HG03469 (cell line): Measurements from ENCODE around the gene PEA15.

ENCODE experiments used
- ATAC-seq: cut with Tn5 transposase; IDR thresholded peaks from one replicate; pipeline ENCODE4 v1.9.1; 2021; ENCODE audit warnings: mild to moderate bottlenecking, moderate library complexity, moderate number of reproducible peaks; ENCODE audit not compliant: unreplicated experiment

The PEA15 gene

DNA sequence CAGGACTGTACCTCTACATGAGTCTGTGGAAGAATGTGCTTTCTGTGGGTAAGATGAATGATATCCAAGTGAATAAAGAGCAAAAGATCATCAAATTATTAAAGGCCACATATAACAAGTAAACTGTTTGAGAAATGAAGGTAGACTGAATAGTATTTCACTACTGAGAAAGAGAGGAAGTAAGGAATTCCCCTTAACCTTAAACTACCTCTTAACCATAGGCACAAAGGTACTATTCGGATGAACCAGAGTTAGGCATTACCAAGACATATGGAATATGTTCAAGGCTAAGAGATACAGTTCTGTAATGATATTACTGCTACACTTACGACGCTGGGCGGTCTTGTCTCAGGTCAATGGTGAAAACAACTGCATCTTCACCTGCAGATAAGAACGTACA lies 31.6 kb downstream of the PEA15 start:
- ATAC-seq, result no peak

DNA sequence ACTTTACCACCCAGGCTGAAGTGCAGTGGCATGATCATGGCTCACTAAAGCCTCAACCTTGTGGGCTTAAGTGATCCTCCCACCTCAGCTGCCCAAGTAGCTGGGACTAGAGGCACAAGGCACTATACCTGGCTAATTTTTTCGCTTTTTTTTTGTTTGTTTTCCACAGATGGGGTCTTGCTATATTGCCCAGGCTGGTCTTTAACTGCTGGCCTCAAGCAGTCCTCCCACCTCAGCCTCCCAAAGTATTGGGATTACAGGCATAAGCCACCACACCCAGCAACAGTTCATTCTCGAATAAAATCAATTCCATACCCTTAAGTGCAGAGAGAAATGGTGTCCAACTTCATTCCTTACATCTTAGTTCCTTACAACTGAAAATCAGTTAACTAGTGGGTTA lies 32.4 kb downstream of the PEA15 start:
- no peak for ATAC-seq

GRCh38 chr1:160238408-160238807 lies 33.2 kb downstream of the PEA15 start:
- ATAC-seq, result no peak

DNA sequence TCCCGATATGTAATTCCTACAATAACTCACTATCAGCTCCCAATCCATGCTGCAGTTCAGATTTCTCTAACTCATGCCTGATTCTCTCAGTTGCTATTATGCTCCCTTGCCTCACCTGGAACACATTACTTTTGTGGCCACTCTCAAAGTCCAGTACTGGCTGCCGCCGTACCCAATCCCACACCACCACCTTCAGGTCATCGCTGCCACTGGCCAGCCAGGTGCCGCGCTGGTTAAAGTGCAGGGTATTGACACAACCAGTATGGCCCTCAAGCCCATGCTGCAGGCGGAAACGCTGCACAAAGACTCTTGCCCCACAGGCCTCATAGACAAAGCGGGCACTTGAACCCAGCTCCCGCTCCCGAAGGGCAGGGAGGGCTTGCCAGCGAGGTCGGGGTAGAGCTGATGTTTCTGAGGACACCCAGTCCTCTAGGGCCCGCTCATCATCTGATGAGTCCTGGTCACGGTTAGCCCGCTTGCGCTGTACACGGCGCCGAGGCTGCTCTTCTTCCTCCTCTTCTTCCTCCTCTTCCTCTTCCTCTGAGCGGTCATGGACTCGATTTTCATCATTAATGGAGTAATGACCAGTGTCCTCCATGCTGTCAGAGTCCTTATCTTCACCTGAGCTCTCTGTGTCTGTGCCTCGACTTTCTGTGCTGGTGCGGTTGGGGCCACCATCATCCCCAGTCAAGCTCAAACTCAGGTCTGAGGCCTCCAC lies 34.6 kb downstream of the PEA15 start:
- ATAC-seq, result no peak

DNA sequence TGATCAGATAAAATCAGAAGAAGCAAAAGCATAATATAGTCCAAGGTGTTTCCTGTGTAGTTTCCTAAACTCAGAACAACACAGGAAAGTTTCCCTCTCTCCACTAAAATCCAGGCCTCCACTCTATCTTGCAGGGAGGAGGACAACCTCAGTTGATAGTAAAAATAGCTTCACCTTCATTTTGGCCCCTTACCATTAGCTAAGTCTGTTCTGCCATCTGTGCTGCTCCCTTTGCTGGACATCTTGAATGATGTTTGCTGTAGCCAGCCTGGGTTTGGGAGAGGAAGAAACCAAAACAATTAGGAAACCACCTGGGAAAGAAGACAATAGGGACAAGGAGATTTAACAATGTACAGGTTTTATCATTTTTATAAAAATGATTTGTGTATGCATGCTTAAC lies 38.6 kb downstream of the PEA15 start:
- no peak for ATAC-seq

- ATAC-seq, result no peak
Measured at GRCh38 chr1:160244209-160244608, 39.0 kb downstream of the PEA15 start.

DNA sequence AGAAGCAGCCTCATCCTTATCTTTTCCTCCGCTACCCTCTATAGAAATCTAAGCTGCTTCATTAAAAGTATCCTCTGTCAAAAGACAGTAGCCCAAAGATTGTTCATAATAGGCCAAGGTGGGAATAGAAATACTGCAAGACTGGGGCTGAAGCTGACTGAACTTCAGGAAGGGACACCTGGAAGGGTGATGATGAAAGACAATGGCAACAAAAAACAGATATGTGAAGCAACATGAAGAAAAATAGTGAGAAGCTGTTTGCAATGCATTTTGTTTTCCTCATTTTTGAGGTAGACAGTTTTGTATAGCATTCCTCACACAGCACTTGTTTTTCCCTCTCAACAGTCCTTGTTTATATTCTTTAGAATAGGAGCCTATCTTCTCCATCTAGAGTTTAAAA lies 40.2 kb downstream of the PEA15 start:
- ATAC-seq, result no peak

DNA sequence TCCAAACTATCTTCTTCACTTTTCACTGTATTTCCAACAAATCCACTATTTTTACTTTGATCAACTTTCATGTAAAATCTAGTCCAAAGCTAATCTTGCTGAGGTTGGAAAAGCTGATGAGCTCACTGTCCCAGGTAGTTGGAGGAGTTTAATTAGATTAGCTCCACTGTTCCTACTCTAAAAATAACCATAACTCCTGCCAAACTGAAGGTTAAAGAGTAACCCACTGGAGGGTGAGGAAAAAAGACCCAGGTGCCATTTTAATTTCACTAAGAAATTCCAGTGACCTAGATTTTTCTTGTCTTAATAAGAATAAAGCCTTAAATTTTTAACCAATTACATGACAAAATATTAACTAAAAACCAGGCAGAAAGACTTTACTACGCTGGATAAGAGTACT lies 41.9 kb downstream of the PEA15 start:
- no peak for ATAC-seq

GRCh38 chr1:160251011-160251410 lies 45.8 kb downstream of the PEA15 start:
- no peak for ATAC-seq

GRCh38 chr1:160251687-160252526 lies 46.7 kb downstream of the PEA15 start:
- no peak for ATAC-seq

GRCh38 chr1:160255781-160256300 lies 50.7 kb downstream of the PEA15 start:
- no peak for ATAC-seq

DNA sequence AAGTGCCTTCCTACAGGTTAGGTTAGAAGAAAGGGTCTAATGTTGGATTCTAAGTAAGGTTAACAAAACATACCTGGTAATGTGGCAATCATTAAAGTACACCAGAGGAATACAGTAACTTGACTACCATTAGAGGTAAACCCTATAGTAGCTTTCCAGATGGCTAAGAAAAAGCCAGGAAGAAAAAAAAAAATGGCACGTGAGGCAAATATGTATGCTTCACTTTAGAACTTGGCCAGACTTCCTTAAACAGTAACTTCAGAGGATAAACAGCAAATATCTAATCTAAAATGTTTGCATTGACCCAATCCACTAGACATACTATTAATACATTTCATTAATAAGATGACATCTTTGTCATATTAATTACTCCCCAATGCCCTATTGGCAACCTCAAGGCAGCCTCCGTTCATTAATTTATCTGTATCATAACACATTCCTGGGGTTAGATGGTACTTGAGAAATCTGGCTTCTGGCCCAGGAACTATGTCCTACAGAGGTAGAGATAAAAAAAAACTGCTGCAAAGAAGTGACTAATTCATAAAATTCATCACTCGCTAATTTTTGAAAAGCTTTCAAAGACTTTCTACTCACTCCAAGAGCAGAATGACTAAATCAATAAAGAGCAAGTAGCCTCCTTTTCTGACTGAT lies 51.3 kb downstream of the PEA15 start:
- no peak for ATAC-seq

GRCh38 chr1:160257411-160258015 lies 52.3 kb downstream of the PEA15 start:
- ATAC-seq, result no peak

GRCh38 chr1:160258177-160258798 lies 53.1 kb downstream of the PEA15 start:
- no peak for ATAC-seq

DNA sequence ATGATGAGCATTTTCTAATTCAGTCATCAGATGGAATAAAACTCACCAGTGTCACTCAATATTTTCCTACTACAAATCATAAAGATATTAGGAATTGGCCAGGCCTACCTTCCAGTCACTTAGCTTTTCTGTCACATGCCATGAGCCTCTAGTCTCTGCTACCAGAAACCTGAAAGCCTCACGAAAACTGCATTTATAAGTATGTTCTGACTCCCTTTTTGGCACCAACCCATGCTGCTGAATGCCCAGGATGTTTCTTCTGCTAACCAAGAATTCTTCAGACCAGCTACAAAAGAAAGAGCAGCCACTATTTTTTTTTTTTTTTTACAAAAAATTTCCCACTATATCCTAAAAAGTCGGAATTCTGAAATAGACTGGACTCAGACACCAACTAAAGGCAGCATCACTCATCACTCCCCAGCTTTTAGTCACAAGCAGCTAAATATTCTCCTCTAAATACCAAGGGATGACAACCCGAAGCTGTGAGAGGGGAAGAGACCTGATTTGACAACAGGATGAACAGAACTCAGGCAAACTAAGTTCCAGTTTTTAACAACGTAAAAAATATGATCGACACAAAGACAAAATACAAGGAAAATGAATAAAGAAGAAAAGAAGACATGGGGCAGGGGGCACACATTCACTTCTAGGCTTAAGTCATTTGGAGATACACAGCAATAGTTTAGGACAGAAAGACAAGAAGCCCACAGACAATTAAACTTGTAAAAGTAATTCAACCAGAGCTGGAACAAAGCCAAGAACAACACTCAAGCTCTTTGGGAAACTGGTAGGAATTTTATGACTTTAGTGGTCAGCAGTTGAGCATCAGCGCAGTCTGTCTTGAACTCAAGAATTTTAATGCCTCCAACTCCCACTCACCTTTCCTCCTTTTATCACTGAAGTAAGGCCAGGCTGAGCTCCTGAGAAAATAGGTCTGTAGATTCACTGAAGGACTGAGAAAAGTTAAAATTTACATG lies 55.5 kb downstream of the PEA15 start:
- no peak for ATAC-seq

DNA sequence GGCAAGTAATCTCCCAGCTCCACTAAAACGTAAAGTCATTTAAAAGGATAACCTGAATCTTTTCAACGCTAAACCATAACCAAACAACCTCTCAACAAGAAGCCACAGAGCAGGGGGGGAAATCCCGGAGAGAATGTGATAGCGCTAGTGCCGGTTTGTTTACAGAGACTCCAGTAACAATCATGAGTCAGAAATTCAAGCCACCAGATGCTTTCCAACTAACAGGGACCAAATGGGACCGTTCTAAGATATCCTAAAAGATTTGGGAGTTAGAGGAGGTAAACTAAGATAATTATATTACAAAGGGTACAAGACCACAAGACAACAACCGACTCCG lies 56.3 kb downstream of the PEA15 start:
- ATAC-seq, result no peak

DNA sequence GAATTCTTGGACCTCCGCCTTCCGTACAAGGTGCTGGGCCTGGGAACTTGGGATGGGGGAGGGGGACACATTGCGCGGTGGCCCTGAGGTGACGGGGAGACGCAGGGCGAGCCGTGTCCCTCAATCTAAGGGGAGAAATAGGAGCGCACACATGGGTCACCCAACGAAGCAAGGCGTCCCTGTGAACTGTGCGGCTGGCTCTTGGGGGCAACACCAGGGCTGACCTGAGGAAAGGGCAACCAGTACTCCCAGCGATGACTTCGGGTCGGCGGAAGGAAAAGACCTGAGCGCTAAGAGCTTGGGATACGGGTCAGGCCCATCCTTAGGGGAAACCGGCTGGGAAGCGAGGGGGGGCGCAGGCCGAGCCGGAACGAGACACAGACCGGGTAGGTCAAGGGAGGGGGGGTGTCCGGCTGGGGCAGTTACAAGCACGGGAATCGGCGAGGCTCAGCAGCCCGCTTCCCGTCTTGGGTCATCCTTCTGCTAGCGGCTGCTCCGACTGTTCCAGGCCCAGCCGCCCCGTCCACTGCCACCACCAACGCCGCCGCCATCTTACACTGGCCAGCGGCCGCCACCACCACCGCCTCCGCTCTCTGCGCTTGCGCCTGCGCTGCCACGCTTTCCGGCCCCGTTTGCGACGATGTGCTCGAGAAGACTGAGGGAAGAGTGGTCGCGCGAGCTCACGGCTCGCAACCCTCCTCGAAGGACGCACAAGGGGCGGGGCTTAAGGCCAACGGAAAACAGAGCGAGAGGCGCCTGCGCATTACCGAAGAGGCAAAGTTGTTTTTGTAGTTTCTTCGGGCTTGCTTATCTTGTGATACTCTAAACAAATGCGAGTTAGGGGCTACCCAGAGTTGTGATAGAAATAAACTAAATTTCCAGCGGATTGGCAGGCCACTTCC lies 57.0 kb downstream of the PEA15 start, which contains the start of gene DCAF8:
TSS of gene DCAF8 (minus strand) at position 657 of the 902 bp plus-strand sequence. CDS start 18,541 bp downstream, outside the sequence.
- peak; percentile 57 for ATAC-seq

- no peak for ATAC-seq
Measured at GRCh38 chr1:160264795-160265307, 59.7 kb downstream of the PEA15 start.
